Measurements from ENCODE around the gene FHIT. TPM values are rescaled to one million over a fixed set of nuclear protein-coding genes. Genes with fewer than 3 reads are reported as not detected.
A peak's percentile ranks its signal among the peaks of the same experiment; 100 is the strongest.
"Not testable (repeated sequence)": the region's sequence is repeated elsewhere in the genome, so short reads cannot be mapped to it uniquely, and the experiment has no call there.

Gene FHIT
- total RNA-seq, 1 donor: 4.8 TPM

DNA sequence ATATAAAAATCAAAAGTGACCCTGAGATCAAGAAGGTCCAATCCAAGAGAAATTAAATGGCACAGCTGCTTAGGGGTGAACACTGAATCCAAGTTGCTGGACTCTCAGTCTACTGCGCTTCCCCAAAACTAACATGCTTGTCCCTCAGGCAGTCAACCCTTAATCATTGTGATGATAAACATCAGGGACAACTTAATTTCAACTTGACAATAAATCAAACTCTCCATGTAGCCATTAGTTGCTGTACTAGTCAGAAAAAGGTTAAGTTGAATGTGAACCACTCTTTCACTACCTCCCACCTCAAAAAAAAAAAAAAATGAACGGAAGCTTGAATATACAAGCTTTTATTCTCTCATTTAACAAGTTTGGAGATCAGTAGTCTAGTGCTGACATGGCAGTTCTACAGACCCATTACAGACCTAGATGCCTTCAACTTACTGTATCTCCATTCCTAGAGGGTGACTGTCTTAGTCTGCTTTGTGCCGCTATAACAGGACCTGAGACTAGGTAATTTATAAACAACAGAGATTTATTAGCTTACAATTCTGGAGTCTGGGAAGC lies 185.7 kb downstream of the FHIT start:
- DNase-seq (ENCODE audit: low read depth in 2 of 3, low spot score in 2 of 3): no peak

DNA sequence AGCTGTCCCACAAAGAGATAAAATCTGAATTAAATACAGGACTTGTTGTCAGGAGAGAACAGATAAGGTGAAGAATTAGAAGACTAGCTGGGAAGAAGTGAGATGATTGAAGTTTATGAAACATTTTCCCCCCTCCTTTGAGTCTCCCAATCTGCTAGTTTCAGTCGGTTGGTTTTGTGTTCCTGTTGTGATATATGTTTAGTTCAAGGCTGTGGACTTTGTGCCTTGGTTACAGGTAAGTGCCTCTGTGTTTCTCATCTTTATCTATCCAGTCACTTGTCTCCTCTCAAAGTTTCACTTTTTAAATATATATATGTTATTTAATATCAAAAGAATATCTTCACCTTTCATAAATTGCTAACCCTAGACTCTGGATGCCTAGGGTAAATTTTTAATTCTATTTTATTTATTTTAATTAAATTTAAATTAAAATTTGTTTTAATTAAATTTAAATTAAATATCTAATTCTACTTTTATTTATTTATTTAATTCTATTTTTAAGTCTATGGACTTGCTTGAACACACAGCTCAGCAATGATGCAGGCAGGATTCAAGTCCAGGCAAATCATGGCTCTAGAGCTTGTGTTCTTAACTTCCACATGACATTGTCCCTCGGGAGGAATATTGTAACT lies 190.0 kb downstream of the FHIT start:
- no peak for DNase-seq (ENCODE audit: low read depth in 2 of 3, low spot score in 2 of 3)

DNA sequence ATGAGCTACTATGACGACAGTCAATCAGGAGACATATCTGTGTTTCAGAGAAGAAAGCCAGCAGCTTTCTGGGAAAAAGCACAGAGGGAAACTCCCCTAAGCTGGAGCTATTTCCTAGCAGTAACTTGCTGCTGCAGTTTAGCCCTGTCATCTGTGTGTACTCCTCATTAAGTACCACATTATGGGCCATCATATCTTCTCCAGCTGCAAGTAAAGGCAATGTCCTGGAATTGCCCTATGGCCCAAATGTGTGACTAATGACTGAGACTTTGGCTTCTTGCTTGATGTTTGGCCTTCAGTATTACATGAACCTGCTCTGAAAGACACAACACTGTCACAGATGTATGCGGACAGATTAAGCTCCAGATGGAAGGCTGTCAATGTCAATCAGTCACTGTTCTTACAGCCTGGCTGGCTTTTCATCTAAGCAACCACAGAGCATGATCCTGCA lies 190.8 kb downstream of the FHIT start:
- no peak for DNase-seq (ENCODE audit: low read depth in 2 of 3, low spot score in 2 of 3)

DNA sequence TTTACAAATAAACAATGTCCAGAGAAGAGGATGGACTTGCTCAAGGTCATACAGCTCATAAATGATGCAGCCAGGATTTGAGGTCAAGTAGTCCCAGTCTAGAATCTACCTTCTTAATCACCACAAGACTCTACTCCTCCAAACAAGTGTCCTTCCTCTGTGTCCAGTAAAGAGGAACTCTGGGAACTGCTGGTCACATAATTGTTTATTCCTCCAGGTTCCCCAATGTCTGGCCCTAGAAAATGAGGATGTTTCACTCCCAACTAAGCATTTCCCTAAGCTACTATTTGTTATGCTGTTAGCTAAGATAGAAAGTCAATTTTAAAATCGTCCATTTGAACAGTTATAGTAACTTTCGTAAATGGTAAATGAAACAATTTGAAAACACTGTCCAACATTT lies 192.4 kb downstream of the FHIT start:
- DNase-seq (ENCODE audit: low read depth in 2 of 3, low spot score in 2 of 3): no peak

DNA sequence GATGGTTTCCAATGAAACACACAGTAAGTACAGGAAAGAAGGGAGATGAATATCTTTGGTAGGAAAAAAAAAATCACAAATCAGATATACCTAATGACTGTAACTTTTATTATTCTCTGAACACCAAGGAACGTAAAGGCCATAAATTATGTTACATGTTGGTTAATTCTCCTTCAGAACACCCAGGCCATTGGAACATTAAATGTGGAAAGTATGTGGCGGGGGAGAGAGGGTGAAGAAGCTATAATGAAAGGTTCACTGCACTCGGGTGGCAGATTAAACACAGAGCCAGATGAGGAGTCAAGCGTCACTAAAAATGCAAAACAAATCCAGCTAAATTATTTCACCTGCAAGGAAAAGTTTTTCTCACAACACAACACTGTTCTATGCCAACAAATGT lies 193.8 kb downstream of the FHIT start:
- no peak for DNase-seq (ENCODE audit: low read depth in 2 of 3, low spot score in 2 of 3)

DNA sequence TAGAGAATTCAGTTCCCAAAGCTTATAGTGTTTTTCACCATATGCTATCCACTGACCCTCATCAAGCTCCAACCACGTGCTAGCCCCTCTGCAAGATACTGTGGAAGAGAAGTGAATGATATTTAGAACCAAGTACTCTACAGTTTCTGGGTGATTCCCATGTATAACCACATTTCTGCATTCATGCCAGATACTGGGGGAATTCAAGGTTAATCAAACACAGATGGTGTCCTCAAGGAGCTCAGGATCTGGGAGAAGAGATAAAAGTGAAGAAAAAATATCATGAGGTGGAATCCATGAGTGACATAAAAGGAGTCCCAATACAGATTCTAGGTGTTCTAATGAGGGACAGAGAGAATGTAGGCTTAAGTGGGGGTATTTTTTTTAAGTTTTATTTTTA lies 195.8 kb downstream of the FHIT start:
- no peak for DNase-seq (ENCODE audit: low read depth in 2 of 3, low spot score in 2 of 3)

DNA sequence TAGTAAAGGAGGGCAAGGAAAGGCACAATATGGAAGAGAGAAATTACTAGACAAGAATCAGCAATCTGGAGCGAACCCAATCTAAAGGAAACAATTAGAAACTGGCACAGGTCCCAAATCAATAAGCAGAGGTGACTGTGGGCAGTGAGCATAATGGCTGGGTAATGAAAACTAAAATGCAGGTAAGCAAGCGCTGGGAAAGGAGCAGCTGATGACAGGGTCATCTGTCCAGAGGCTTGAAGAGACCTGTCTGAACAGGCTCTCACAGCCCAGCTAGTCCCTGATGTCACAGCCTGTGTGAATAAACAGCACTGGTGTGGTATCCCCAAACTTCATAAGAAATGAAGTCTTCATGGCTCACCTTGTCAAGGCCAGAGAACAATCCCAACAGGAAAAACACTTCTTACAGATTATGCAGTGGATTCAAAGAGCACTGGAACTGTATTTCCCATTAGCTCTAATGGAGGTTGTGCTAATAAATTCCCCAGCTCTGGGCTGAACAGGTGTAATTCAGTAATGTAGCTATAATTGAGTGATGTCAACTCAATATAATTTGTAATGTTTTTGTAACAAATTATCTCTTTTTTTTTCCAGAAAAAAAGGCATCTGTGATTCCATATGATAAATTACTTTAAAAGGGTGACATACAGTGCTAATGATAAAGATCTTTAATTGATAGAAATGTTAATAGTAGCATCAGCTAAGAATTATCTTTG lies 197.3 kb downstream of the FHIT start:
- no peak for DNase-seq (ENCODE audit: low read depth in 2 of 3, low spot score in 2 of 3)

DNA sequence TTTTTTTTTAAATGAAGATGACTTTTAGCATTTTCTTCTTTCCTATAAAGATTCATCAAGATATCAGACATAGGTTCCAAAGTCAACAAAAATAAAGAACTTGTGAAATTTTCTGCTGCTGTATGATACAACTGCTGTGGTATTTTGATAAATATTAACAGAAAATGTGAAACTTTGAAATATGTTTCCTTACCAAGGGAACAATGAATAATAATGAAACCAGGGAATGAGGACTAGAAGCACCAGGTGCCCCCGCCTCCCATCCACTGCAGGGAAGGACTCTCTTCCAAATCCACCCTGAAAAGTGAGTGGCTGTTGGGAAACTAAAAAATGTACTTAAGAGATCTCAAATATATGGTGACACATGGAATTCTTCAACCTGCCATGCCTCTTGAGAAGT lies 198.4 kb downstream of the FHIT start:
- DNase-seq (ENCODE audit: low read depth in 2 of 3, low spot score in 2 of 3): no peak

DNA sequence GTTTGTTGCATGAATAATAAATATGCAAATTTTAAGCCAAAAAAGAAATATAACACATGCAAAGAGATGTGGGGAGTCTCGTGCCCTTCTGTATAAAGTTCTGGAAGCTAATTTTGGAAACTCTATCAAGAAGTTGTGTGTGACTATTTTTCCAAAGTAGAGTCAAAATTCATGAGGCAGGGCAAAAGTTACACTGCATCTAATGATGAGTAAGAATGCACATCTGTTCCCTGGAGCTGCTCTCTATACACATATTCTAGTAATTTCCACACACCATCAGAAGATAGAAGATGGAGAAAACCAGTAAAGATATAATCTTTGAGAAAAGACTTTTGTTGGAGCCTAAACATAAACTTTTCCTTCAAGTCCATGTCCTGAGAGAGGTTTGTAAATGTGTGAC lies 199.6 kb downstream of the FHIT start:
- DNase-seq (ENCODE audit: low read depth in 2 of 3, low spot score in 2 of 3): no peak

DNA sequence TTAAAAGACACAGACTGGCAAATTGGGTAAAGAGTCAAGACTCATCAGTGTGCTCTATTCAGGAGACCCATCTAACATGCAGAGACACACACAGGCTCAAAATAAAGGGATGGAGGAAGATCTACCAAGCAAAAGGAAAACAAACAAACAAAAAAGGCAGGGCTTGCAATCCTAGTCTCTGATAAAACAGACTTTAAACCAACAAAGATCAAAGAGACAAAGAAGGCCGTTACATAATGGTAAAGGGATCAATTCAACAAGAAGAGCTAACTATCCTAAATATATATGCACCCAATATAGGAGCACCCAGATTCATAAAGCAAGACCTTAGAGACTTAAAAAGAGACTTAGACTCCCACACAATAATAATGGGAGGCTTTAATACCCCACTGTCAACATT lies 206.1 kb downstream of the FHIT start:
- not testable (repeated sequence) for DNase-seq (ENCODE audit: low read depth in 2 of 3, low spot score in 2 of 3)

DNA sequence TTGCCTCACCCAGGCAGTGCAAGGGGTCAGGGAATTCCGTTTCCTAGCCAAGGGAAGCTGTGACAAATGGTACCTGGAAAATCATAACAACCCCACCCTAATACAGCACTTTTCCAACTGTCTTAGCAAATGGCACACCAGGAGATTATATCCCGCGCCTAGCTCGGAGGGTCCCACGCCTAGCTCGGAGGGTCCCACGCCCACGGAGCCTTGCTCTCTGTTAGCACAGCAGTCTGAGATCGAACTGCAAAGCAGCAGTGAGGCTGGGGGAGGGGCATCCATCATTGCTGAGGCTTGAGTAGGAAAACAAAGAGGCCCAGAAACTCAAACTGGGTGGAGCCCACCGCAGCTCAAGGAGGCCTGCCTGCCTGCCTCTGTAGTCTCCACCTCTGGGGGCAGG lies 208.1 kb downstream of the FHIT start:
- DNase-seq (ENCODE audit: low read depth in 2 of 3, low spot score in 2 of 3): no peak

DNA sequence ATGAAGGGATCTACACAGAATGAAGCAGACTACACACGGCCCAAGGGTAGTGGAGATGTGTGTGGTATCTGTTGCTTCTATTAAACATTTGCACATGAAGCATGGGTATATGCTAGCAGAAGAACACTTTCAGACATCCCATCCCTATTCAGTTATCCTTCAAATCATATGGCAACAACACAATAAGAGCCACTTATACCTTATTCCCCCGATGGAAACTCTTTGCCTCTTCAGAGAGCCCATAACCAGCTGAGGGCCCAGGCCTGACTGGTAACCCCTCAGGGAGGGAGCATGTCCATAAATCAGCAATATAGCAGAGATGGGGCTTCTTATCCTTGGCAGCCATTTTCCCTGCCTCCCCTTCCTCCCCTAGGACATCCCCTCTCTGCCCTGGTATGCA lies 210.6 kb downstream of the FHIT start:
- DNase-seq (ENCODE audit: low read depth in 2 of 3, low spot score in 2 of 3): no peak

DNA sequence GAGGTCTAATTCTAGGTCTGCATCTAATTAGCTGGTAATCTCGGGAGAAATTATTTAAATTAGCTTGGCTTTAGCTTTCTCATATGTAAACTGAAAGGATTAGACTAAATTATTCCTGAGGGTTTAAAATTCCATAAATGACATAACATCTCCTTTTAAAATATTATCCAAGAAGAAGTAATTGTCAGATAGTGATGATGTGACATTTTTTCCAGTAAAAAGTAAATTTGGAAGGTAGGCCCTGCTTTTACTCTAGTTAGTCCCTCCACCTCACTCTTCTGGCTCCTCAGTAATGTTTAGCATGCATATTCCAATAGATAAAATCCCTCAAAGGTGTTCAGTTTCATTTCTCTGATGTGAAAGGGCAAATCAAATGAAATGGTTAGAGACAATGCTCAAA lies 215.7 kb downstream of the FHIT start:
- DNase-seq (ENCODE audit: low read depth in 2 of 3, low spot score in 2 of 3): no peak

DNA sequence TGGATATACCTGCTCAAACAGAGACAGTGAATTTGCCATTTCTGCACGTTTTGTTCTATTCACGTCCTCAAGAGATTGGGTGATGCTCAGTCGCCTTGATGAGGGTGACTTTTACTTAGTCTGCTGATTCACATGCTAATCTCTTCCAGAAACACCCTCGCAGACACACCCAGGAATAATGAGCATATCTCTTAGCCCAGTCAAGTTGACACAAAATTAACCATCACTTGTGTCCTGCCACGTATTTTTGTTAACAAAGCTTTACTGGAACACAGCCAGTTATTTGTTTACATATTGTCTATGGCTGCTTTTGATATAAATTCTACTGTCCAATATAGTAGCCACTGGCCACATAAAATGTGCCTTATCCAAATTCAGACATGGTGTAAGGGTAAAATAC lies 218.3 kb downstream of the FHIT start:
- DNase-seq (ENCODE audit: low read depth in 2 of 3, low spot score in 2 of 3): no peak

DNA sequence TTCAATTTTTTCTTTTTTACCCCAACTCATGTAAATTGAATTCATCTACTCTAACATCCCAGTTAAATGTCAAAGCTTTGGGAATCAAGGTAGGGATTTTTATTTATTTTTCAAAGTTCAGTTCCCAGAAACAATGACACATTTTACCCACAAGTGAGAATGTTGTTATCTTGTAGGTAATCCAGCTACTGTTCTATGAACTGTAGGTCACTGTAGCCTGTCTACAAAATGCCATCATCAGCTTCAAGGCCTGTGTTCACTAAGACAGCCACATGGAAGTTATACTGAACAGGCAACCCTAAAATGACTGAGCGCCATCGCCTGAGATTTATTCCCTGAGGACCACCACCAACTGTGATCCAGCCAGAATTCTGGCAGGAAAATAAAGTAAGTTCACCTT lies 219.7 kb downstream of the FHIT start:
- no peak for DNase-seq (ENCODE audit: low read depth in 2 of 3, low spot score in 2 of 3)

DNA sequence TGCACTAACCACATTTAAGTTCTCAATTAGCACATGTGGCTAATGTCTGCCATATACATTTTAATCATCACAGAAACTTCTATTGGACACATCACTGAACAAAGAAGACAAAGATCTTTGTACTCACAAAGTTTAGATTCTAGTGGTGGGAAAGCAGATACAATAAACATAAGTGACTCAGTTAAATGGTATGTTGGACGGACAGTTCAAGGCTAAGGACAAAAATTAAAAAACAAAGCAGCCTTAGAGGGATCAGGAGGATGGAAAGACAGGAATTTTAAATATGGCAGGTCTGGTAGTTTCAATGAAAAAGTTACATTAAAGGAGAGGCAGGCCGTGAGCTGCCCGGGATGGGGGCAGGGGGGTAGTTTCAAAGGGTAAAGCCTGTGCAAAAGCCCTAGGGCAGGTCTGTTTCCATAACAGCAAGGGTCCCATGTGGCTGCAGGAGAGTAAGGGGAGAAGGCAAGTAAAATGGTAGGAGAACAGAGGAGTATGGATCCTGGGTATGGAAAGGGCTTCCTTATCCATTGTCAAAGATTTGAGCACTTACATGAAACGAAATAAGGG lies 220.7 kb downstream of the FHIT start:
- DNase-seq (ENCODE audit: low read depth in 2 of 3, low spot score in 2 of 3): no peak

DNA sequence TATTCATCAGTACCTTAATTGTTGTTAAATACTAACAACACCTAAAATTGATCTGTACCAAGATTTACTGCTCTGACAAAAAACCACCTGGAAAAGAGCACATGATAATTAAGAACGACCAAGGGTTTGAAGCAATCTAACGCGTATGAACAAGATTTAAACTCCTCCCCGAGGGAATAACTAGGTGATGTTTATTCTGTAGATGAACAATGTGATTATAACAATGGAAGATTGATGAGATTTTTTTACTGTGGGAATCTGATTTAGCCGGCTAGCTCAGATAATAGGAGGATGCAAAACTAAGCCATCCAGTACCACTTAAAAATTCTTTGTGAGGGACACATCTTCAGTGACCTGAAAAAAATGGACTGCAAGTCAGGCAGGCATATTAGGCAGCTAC lies 222.1 kb downstream of the FHIT start:
- no peak for DNase-seq (ENCODE audit: low read depth in 2 of 3, low spot score in 2 of 3)

DNA sequence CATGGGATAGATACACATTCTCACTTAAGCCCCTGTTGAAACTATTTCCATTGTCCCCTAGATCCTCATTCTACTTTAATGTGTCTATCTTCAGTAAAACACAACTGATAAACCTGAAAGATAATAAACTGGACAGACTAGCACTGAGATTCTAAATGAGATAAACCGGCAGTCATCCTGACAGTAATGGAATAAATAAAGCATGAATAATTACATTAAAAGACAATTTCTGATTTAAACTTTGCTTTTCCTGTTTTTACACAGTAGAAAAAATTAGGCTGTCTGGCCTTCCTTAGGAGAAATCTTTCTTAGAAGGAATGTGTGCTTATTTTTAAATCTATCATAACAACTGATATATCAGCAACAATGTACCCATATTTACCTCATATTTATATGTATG lies 232.4 kb downstream of the FHIT start:
- DNase-seq (ENCODE audit: low read depth in 2 of 3, low spot score in 2 of 3): no peak

DNA sequence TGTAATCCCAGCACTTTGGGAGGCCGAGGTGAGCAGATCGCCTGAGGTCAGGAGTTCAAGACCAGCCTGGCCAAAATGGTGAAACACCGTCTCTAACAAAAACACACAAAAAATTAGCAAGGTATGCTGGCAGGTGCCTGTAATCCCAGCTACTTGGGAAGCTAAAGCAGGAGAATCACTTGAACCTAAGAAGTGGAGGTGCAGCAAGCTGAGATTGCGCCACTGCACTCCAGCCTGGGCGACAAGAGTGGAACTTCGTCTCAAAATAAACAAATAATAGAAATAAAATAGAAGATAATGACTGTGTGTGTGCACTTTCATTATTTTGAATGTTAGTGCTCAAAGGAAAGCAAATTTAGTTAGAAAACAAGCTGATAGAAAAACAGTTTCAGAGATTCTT lies 234.2 kb downstream of the FHIT start:
- DNase-seq (ENCODE audit: low read depth in 2 of 3, low spot score in 2 of 3): not testable (repeated sequence)

DNA sequence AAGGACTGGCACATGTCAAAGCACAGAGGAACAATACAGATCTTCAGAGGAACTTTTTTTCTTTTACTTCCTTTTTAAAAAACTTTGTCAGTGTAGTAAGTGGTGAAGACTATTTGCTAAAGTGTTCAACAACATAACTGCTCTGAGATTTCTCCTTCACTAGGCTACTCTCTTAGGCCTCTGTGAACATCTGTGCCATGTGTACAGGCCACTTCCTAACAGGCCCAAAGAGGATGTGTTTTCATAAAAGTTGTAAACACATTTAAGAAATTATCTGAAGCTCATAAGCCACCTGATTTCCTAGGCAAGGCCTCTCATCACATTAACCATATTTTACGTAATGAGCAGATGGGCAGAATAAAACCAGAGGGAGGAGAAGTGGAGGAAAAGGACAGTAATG lies 235.4 kb downstream of the FHIT start:
- DNase-seq (ENCODE audit: low read depth in 2 of 3, low spot score in 2 of 3): peak in 1 of 3 donors; percentile 25

DNA sequence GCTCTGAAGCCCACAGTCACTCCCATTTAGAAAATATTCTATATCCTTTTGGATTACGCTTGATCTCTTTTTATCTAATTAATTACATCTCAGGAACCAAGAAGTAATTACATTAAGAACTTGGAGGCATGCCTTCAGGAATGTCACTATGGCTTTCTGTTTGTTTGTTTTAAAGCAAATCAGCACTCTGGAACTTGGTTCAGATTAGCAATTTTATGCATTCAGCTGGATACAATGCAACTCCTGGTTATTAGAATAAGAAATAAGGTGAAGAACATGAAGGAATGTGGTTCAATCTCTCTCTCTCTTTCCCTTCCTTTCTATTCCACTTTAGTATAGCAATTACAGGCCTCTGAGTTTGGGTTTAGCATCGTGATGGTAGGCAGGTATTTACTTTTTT lies 235.8 kb downstream of the FHIT start:
- no peak for DNase-seq (ENCODE audit: low read depth in 2 of 3, low spot score in 2 of 3)

DNA sequence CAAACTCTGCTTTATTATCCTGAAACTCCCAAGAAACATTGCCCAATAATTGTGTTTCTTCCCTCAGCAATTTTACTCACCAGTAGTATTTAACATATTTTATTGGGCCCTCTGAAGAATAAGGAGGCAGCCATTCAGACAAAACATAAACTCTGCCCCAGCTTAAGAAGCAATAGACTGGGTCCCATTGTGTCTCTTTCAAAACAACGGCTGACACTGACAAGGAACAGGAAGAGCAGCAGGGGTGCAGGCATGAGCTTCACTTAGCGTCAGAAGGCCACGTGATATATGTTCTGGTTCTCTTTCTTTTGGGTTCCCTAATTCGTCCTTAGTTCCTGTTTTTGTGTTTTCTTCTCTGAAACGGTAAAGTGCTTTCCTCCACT lies 242.3 kb downstream of the FHIT start:
- peak in 2 of 3 donors; percentile 9 to 55 for DNase-seq (ENCODE audit: low read depth in 2 of 3, low spot score in 2 of 3)

All from hematopoietic multipotent progenitor cell (in vitro differentiated cells).